ENCODE results near the gene TEX53.
A peak's percentile ranks its signal among the peaks of the same experiment; 100 is the strongest.

DNA sequence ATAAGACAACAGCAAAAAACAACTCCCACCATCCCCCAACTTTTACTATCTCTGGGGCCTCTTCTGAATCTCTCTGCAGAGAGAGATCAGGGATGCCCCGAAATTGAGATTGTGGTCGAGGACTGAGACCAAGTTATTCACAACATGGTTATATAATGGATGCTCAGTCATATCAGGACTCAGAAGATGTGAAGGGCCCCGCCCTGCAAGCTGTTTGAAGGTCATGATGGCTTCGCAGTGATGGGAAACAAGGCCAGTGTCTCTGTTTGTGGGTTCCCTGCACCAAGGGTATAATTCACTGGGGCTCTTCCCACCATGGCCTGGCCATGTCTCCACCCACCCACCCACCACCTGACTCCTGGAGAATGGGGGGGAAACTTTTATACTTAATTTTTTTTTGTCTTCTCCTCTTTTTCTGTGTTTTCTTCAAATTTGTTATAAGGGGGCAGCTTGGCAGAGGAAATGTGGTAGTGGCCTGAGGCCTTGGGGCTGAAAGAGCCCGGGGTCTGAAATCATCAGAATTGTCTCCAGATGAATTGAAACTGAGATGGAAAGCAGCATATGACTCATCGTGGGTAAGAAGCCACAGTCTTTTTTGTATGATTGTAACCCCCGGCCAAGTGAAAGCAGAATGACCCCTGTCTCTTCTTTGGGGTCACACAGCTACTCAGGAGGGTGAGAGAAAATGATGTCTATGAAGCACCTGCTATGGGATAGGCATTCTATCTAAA, 39.4 kb upstream of the TEX53 start:
- peak; percentile 40; the same call in 1 of the 2 replicates for TF ChIP-seq POLR2AphosphoS5 (IDR thresholded peaks at IDR 0.05; ENCODE audit: low read depth, low read length)
- TF ChIP-seq POLR2A (IDR thresholded peaks at IDR 0.05; ENCODE audit: low read depth, low read length) = no peak

Measured in GM12892 (cell line).